ENCODE results near the gene ESYT2.

The ESYT2 gene

DNA sequence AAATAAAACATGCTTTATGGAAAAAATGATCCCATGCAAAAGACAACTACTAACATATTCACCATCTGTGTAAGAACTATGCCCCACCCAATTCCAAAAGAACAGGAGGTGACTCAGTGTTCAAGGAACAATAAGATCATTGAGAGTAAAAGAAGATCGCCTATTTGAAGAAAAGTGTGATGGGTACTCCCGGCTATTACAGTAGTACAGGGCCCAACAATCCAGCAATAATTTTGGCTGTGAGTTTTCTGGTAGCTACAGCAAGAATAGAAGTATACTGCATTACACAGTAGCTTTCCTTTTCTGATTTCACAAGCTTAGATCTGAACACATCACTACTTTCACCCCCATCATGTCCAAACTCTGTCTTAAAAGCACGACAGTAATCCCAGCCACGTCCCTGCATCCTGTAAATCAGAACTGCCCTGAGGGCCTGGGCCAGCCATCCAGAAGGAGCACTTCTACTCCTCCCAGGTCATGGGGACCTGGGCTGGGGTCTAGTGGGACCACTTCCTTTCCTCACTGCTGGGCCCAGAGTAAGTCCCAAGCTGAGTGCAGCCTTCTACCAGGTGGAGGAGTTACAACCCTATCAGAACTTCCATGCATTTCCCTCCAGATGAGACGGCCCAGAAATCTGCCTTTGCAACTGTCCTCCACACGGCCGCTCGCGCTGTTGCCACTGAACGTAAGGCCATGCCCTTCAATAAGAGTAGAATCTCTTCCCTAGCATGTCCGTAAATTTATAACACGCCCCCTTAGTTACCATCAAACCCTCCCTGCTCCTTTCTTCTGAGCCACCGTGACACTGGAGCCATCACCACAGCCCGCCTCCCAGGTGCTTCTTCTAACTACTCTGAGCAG is 7.9 kb downstream of the ESYT2 start:
- DNase-seq, result no peak

DNA sequence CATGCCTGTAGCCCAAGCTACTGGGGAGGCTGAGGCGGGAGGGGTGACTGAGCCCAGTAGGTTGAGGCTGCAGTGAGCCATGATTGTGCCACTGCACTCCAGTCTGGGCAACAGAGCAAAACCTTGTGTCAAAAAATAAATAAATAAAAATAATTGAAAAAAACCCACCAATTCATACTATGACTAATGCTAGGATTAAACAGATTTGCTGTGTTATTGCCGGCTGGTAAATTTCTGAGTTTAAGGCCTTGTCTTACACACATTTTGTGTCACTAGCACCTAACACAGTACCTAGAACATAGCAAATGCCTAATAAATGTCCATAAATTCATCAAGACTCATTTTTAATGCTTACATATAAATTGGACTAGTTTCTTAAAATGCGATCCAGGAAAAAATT is 8.7 kb downstream of the ESYT2 start:
- DNase-seq, result no peak

DNA sequence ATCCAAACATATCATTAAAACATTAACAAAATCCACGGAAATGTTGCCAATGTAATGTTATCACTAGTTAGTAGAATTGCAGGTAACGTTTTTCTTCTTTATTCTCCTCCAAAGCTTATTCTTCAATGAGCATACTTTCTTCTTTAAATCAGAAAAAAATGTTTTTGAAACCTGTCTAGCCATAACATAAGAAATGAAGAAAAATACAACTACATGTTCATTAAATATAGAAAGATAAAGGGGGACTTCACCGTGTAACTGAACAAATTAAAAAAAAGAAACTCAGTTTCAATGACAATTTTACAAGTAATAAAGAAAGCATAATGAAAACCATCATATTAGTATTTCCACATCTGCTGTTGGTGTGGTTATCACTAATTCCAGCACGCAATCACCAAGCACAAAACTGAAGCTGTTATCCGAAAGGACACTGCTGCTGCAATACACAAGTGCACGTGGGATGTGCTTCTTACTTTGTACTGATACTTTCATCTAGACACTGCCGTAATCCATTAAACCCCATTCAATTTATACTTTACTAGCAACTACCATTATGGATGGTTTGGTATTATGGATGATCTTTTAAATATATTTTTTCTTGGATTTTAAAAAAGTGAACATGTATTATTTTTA is 9.6 kb downstream of the ESYT2 start:
- no peak for DNase-seq

DNA sequence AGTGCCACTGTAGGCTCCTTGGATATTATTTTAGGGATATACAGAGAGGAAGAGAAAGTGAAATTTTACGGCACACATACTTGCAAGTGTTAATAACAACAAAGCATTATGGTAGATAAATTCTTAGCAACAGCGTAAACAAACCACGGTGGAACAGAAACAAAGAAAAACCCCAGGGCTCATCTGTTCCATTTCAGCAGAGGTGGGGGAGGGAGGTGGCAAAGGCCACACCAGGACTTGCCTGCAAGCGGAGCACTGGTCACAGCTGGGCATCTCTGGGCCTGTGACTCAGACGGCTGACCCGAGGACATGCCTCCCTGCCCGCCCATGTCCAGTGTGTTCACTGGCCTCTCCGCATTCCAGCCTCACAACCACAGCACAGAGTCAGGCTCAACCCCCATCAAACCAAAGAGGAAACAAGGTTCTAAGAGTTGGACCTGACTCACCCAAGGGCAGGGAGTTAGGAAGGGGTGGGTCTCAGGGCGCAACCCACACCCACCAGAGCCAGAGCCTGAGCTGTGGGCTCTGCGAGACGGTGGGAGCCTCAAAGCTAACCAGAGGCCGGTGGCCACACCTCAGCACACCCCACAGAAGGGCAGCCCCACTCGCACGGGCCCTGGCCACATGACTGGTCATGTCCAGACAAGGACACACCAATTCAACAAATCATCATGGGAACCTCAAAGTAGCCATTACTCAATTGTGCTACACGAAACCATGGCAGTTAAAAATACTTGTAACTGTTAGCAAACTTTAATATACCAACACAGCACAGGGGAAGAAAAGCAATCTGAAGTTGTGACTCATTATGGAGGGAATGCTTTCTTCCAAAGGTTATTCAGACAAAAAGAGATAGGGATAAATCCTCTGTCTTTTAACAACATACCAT is 10.7 kb downstream of the ESYT2 start:
- DNase-seq, result peak in 1 of 2 experiments; percentile 4

DNA sequence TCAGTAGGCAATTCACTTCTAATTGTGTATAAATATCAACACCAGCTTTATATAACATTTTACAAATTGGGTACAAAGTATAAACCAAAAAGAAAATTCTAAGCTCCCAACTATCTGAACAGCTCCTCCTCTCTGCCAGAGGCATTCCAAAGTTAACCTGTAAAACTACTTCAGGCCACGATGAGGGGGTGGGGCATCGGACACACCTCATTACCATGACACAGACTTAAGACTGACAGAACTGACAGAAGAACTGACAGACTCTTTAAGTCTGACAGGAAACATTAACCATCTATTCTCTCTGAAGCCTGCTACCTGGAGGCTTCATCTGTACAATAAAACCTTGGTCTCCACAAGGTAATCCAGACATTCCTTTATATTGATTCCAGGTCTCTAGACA is 12.3 kb downstream of the ESYT2 start:
- no peak for DNase-seq

DNA sequence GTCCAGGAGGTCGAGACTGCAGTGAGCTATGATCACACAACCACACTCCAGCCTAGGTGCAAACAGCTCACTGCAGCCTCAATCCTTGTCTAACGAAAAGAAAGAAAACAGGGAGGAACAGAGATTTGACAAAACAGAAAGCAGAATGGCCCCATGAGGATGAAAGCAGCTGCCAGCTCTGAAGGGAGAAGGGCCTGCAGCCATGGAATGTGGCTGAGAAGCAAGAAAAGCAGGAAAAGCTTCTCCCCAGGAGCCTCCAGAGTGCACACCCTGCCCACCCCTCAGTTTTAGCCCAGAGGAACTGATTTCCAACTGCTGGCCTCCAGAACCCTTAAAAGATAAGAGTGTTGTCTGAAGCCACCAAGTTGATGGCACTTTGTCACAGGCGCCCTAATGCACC is 13.0 kb downstream of the ESYT2 start:
- no peak for DNase-seq

DNA sequence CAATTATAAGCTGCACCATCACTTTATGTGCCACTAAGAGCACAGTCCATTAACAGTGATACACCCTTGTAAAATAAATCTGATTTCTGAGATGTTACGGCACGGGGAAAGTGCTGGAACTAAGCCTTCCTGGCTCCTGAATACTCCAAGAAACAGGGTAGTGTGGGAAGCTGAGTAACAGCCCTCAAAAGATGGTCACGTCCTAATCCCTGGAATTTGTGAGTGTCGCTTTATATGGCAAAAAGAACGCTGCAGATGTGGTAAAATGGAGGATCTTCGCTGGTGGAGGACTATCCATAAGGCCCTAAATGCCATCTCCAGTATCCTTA is 13.5 kb downstream of the ESYT2 start:
- no peak for DNase-seq

DNA sequence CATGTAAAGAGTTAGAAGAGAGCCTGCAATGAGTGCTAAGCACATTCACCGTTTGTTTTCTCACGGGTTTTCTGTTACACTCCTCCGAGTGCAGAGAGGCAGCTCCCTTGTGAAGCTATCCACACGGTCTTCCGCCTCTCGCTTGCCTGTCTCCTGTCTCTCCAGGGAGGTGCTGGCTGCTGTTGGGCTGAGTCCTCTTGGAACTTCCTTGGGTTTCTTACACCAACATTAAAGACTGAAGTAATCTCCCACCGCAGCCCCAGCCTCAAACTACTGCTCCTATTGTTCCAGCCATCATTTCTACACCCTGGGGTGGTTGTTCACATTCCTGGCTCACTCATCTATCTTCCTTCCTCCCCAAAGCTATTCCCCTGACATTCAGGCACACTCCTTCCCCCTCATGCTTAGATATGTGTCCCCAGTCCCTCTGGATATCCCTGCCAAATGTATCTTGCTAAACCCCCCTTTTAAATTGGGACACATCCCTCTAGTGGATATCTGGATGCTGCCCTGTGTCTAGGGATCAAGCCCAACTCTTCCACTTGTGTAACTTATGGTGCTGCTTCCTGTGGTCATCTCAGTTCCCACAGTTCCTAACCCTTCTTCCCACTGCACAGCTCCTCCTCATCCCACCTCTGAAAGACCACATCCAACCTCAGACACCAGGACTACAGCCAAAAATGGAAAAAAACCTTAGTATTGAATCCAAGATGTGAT is 14.1 kb downstream of the ESYT2 start:
- no peak for DNase-seq

DNA sequence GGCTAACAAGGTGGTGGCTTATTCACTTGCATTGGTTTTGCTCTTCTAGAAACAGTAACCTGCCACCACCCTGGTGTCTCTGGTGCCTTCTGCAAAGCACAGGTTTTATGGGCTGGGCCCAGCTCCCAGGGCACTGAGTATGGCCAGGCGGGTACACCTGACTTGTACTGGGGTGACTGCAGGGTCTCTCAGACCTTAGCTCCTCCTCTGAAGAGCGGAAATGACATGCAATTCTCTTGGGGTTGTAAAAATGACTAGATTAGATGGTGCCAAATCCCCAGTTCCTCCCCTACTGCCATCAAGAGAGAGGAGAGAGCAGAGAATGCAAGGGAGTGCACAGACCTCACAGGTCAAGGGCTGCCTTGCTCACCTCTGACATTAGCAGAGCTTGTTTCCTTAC is 14.7 kb downstream of the ESYT2 start:
- no peak for DNase-seq

GRCh38 chr7:158812684-158813083 is 16.6 kb downstream of the ESYT2 start:
- no peak for DNase-seq

DNA sequence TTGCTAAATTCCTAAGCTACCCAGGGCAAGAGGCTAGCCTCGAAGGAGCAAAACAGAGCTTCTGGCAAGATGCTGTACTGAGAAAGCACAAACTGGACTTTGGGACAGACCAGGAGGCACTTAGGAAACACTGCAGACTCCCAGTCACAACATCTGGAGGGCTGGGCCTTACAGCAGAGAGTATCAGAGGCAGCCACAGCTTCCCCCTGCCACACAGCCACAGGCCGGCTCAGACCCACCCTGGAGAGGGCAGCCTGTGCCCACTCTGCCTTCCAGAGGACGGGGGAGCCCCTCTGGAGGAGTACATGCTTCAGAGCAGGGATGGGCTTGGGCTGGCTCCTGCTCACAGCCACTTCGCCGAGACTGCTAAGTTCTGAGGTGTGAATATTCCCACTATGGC is 17.4 kb downstream of the ESYT2 start:
- DNase-seq, result no peak

- no peak for DNase-seq
Measured at GRCh38 chr7:158811461-158811860, 17.8 kb downstream of the ESYT2 start.

GRCh38 chr7:158810846-158811245 is 18.5 kb downstream of the ESYT2 start:
- no peak for DNase-seq

DNA sequence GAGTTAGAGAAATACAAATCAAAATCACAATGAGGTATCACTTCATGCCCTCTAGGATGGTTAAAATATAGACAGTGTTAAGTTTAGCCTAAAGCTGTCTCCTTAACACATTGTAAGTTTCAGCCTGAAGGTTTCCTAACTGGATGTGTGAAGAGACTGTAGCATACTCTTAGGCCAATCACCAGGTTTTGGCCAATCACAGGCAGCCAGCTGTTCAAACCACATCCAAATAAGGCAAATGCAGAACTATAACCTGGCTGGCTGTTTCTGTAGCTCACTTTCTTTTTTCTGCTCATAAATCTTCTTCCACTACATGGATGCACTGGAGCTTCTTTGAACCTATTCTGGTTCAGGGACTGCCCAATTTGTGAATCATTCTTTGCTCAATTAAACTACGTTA is 19.7 kb downstream of the ESYT2 start:
- DNase-seq, result no peak

- DNase-seq, result no peak
Measured at GRCh38 chr7:158808126-158808525, 21.2 kb downstream of the ESYT2 start.

DNA sequence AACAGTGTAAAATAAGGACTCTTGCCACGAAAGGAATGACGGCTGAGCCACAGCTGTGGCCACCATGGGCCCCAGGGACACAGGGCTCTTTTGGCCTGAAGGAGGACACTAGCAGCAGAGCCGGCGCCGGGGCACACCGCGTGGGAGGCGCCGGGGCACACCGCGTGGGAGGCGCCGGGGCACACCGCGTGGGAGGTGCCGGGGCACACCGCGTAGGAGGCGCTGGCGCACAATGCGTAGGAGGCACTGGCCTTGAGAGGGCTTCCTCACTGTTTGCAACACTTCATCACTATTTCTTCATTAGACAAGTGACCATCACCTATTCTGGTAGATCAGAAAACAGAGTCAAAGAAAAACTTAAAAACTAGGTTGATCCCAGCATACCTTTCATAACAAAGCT is 23.4 kb downstream of the ESYT2 start:
- DNase-seq, result no peak

GRCh38 chr7:158805414-158805813 is 23.9 kb downstream of the ESYT2 start:
- no peak for DNase-seq

GRCh38 chr7:158804335-158804734 is 25.0 kb downstream of the ESYT2 start:
- no peak for DNase-seq

DNA sequence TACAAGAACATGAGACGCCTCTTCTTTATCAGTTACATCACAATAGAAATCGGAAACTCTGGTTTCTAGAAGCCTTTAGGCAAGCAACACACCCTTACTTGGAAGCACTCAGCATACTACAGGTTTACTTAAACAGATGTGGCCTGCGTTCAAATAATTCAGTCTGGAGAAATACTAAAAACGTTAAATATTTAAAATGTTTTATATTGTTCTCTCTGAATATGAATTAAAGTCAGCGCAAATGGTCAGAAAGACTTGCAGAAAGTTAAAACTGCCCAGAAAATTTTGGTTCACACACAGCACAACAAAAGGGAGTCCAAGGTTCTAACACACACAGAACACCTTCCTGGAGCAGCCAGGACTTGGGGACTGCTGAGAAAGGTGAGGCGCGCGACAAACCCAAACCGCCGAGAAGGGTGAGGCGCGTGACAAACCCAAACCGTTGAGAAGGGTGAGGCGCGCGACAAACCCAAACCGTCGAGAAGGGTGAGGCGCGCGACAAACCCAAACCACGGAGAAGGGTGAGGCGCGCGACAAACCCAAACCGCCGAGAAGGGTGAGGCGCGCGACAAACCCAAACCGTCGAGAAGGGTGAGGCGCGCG is 25.8 kb downstream of the ESYT2 start:
- DNase-seq, result no peak

- no peak for DNase-seq
Measured at GRCh38 chr7:158802535-158803366, 26.6 kb downstream of the ESYT2 start.

DNA sequence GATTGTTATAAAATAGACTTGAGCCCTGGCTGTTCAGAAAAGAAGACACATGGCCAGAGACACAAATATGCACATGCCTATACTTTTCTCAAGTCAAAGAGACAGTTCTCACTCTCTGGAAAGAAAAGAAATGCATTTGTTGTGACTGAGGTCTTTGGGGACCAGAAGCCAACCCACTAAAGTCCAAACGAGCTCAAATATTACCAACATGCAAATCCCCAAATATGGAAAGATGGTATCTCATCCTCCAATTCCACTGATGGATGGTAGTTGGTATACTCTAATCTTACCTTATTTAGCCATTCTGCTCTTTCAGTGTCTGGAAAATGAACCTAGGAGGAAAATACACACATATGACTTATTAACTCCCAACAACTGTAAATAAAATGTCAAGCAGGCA is 30.6 kb downstream of the ESYT2 start:
- no peak for DNase-seq

DNA sequence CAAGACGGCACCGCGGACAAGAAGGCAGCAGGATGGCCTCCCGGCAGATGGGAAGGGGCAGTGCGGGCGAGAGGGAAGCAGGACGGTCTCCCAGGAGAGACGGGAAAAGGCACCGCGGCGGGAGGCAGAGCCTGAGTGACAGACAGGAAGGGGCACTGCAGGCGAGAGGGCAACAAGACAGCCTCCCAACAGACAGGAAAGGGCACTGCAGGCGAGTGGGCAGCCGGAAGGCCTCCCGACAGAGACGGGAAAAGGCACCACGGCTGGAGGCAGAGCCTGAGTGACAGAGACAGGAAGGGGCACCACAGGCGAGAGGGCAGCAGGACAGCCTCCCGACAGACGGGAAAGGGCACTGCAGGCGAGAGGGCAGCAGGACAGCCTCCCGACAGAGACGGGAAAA is 32.6 kb downstream of the ESYT2 start:
- no peak for DNase-seq

Measured in SHP77 (cell line).